Tongue (tissue), 2 donors: Measurements from ENCODE around the gene CD82. TPM values are rescaled to one million over a fixed set of nuclear protein-coding genes. Genes with fewer than 3 reads are reported as not detected.
"Not testable (repeated sequence)": the region's sequence is repeated elsewhere in the genome, so short reads cannot be mapped to it uniquely, and the experiment has no call there.

ENCODE experiments used
- DNase-seq: peaks from one replicate; pipeline ENCODE4 v3.0.0-alpha.2; 2015
- total RNA-seq: library from RNA; depleted of rRNA; stranded (reverse); fragments of >200 nt; gene quantifications from one replicate; pipeline ENCODE4 v1.2.3, GENCODE V29; 2014

CD82 gene
- total RNA-seq, 1 donor from 2014 or later = 90.9 TPM

- DNase-seq = not testable (repeated sequence)
These were observed 5.5 kb upstream of the CD82 start for GRCh38 chr11:44559940-44560300.

- DNase-seq = no peak
These were observed 4.1 kb upstream of the CD82 start for GRCh38 chr11:44561275-44561805.

GRCh38 chr11:44561964-44562734 is 3.3 kb upstream of the CD82 start:
- no peak for DNase-seq

- peak; percentile 91 for DNase-seq
These were observed 2.5 kb upstream of the CD82 start for GRCh38 chr11:44562845-44563460.

- peak; percentile 27 for DNase-seq
These were observed 1.8 kb upstream of the CD82 start for GRCh38 chr11:44563711-44564110.

- peak; percentile 60 for DNase-seq
These were observed 1.3 kb upstream of the CD82 start for GRCh38 chr11:44564166-44564565.

- no peak for DNase-seq
These were observed 723 bp upstream of the CD82 start for GRCh38 chr11:44564670-44565210.

GRCh38 chr11:44565953-44566949 is 788 bp downstream of the CD82 start:
- DNase-seq = peak; percentile 83

- DNase-seq = peak; percentile 73
These were observed 1.8 kb downstream of the CD82 start for GRCh38 chr11:44566952-44567875.

- no peak for DNase-seq
These were observed 2.4 kb downstream of the CD82 start for GRCh38 chr11:44567876-44568256.

GRCh38 chr11:44568331-44568657 is 2.8 kb downstream of the CD82 start:
- no peak for DNase-seq

- DNase-seq = peak; percentile 93
These were observed 3.4 kb downstream of the CD82 start for GRCh38 chr11:44568658-44569473.

GRCh38 chr11:44570411-44571155 is 5.1 kb downstream of the CD82 start:
- no peak for DNase-seq

- no peak for DNase-seq
These were observed 6.4 kb downstream of the CD82 start for GRCh38 chr11:44571871-44572270.

- DNase-seq = no peak
These were observed 7.0 kb downstream of the CD82 start for GRCh38 chr11:44572436-44572835.

GRCh38 chr11:44572884-44573283 is 7.4 kb downstream of the CD82 start:
- no peak for DNase-seq

GRCh38 chr11:44573333-44573732 is 7.9 kb downstream of the CD82 start:
- no peak for DNase-seq

GRCh38 chr11:44574610-44575287 is 9.3 kb downstream of the CD82 start:
- DNase-seq = no peak

GRCh38 chr11:44575288-44575672 is 9.8 kb downstream of the CD82 start:
- no peak for DNase-seq
